Upper lobe of right lung (tissue), 1 donor: ENCODE results near the gene MNDA. TPM values are rescaled to one million over a fixed set of nuclear protein-coding genes. Genes with fewer than 3 reads are reported as not detected.

ENCODE experiments used
- ATAC-seq: fragments of 200-7000 bp; cut with Tn5 transposase; one replicate; pipeline ENCODE4 v1.9.1; 2020; ENCODE audit warnings: mild to moderate bottlenecking, moderate library complexity
- DNase-seq: peaks from one replicate; pipeline ENCODE4 v3.0.0-alpha.2; 2020
- H3K27ac ChIP-seq: fragments of 200-600 bp; one replicate; pipeline ENCODE4 v1.8.0; 2022
- H3K27me3 ChIP-seq: fragments of 200-600 bp; one replicate; pipeline ENCODE4 v1.8.0; 2022; ENCODE audit warnings: mild to moderate bottlenecking
- H3K36me3 ChIP-seq: fragments of 200-600 bp; one replicate; pipeline ENCODE4 v1.8.0; 2022
- H3K4me1 ChIP-seq: fragments of 200-600 bp; one replicate; pipeline ENCODE4 v1.8.0; 2022
- H3K4me3 ChIP-seq: fragments of 200-600 bp; one replicate; pipeline ENCODE4 v1.8.0; 2022; ENCODE audit warnings: mild to moderate bottlenecking
- H3K9me3 ChIP-seq: fragments of 200-600 bp; one replicate; pipeline ENCODE4 v1.8.0; 2022
- intact Hi-C: fragments of 100-400 bp; cut with DNase I; formaldehyde crosslinking; loops from one replicate; pipeline ENCODE4 v1.11.0; 2022
- long read RNA-seq: library from polyadenylated mRNA; unstranded; transcript quantifications from one replicate; pipeline ENCODE4 v2.0.0, GENCODE V29; 2021
- total RNA-seq: library from RNA; stranded (reverse); fragmentation: NEBNext Ultra II Directional; extraction: Animal tissue kit (Norgen Biotek cat#: 25700); gene quantifications from one replicate; pipeline ENCODE4 v1.2.1, GENCODE V29; 2021
- TF ChIP-seq, protein P1 (sequence below): fragments of 200-600 bp; IDR thresholded peaks from one replicate; pipeline ENCODE4 v1.8.0; 2022; ENCODE audit warnings: antibody characterized with exemption
- donor health status: DM: no; HTN: yes; CAD: no; lungs with severe emphysema.

The MNDA gene
- total RNA-seq: 45.5 TPM
- long read RNA-seq, transcript MNDA-201 (7 exons, 1,752 nt): major isoform, 37 of 38 reads
- long read RNA-seq, partial matches to known transcripts: 1 of 38 reads
- long read RNA-seq, other reads (novel, unspliced or antisense): 0 of 38 reads

DNA sequence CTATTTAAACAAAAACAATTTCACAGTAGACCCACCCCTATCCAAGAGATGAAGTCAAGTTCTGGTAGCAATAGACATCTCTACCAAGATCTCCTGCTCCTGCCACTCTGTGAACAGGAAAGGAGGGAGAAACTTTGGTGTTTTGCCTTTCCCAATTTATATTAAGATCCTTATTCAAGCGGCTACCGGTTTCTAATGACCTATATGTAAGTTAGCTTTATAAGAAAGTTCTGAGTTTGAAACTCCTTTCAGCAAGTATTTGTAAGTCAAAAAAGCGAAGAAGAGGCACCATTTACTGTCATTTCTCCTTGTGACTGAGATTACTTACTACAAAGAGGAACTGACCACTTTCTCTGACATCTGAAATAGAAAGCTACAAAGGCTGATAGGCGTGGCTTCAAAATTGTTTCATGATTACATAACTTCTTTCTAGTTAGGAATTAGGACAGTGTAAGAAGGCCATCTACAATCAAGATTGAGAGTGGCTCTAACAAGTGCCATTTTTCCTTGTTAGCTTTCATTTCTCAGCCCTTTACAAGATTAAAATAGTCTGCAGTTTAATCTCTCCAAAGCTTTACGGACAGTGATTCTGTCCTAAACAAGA, at the start of gene MNDA:
MNDA (plus strand) TSS at position 448 of the 604 bp plus-strand sequence. CDS start 10,803 bp downstream, outside the sequence.
- Histone ChIP-seq H3K27ac (peak within 1 kb of the TSS; percentile 52), H3K36me3 (no peaks in the 10 kb centered on the region), H3K9me3 (no peaks in the 10 kb centered on the region), H3K4me1 (no peaks in the 10 kb centered on the region), H3K4me3 (peak within 1 kb of the TSS; percentile 36), H3K27me3 (no peaks in the 10 kb centered on the region)
- ATAC-seq (peak; percentile 89), DNase-seq (no peak)
- TF ChIP-seq, protein P1, sequence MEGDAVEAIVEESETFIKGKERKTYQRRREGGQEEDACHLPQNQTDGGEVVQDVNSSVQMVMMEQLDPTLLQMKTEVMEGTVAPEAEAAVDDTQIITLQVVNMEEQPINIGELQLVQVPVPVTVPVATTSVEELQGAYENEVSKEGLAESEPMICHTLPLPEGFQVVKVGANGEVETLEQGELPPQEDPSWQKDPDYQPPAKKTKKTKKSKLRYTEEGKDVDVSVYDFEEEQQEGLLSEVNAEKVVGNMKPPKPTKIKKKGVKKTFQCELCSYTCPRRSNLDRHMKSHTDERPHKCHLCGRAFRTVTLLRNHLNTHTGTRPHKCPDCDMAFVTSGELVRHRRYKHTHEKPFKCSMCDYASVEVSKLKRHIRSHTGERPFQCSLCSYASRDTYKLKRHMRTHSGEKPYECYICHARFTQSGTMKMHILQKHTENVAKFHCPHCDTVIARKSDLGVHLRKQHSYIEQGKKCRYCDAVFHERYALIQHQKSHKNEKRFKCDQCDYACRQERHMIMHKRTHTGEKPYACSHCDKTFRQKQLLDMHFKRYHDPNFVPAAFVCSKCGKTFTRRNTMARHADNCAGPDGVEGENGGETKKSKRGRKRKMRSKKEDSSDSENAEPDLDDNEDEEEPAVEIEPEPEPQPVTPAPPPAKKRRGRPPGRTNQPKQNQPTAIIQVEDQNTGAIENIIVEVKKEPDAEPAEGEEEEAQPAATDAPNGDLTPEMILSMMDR: no peak
- intact Hi-C loops: no loop called here

DNA sequence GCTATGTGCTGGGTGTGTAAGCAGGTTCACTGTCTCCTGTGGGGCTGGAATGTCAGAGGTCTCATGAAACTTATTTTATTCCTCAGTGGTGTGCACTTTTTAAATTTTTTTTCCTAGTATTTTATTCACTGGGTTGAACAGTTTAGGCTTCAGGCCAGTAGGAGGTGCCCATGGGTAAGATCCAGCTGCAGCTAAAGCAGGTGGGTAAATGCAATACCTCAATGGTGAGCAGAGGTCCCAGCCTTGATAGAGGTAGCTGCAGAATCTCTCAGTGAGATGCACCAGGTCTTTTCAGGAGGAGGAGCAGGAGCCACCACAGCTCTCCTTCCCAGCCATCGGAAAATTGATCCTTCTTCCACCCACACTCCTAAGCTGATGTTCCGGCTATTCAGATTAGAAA, 37.5 kb upstream of the MNDA start:
- no peak overlapping the region for H3K27ac ChIP-seq
- no peaks in the 10 kb centered on the region for H3K9me3 ChIP-seq
- DNase-seq (no peak), ATAC-seq (peak; percentile 61)
- no peaks in the 10 kb centered on the region for H3K27me3 ChIP-seq
- H3K4me1 ChIP-seq: no peaks in the 10 kb centered on the region
- no peak overlapping the region for H3K4me3 ChIP-seq
- H3K36me3 ChIP-seq: no peaks in the 10 kb centered on the region
- TF ChIP-seq, protein P1: peak; percentile 31
- intact Hi-C loops: no loop called here

DNA sequence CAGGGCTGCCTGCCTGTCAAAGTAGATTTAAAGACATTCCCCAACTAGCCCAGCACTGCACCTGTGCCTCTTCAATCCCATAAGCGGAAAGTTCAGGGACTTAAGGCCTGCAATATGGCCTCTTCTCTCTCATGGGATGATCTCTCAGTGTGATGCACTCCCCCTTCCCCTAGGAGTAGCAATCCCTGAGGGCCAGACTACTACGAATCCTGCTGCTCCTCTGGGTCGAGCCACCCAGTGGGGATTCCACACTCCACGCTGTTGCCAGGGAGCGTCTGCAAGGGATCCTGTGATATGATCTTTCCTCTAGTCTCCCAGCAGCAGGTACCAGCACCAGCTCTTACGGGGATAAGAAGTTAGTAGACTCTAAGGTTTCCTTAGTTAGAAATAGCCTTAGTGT, 36.9 kb upstream of the MNDA start:
- no peak for DNase-seq
- TF ChIP-seq, protein P1: no peak
- ATAC-seq: no peak
- Histone ChIP-seq H3K4me1 (no peaks in the 10 kb centered on the region), H3K27ac (no peak overlapping the region), H3K27me3 (no peaks in the 10 kb centered on the region), H3K36me3 (no peaks in the 10 kb centered on the region), H3K4me3 (no peak overlapping the region), H3K9me3 (no peaks in the 10 kb centered on the region)
- intact Hi-C loops: no loop called here

DNA sequence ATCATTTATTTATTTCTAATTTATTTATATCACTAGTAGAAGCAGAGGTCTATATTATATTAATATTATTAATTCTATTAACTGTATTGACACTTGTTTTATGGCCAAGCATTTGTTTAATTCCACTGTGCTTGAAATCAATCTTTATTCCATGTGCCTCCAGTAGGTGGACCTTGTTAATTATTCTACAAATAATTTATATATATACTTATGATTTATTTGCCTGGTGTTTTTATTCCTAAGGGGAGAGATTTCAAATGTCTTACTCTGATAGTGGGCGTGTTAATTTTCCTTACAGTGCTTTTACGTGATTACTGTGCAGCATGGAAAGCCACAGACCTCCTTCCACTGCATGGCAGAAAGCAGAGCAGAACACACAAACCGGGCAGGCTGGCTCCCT, 32.6 kb upstream of the MNDA start:
- intact Hi-C loops: no loop called here
- no peaks in the 10 kb centered on the region for H3K9me3 ChIP-seq
- no peak overlapping the region for H3K4me3 ChIP-seq
- H3K4me1 ChIP-seq: no peaks in the 10 kb centered on the region
- TF ChIP-seq, protein P1: peak; percentile 30
- H3K27ac ChIP-seq: no peak overlapping the region
- DNase-seq (no peak), ATAC-seq (no peak)
- no peaks in the 10 kb centered on the region for H3K36me3 ChIP-seq
- no peaks in the 10 kb centered on the region for H3K27me3 ChIP-seq

DNA sequence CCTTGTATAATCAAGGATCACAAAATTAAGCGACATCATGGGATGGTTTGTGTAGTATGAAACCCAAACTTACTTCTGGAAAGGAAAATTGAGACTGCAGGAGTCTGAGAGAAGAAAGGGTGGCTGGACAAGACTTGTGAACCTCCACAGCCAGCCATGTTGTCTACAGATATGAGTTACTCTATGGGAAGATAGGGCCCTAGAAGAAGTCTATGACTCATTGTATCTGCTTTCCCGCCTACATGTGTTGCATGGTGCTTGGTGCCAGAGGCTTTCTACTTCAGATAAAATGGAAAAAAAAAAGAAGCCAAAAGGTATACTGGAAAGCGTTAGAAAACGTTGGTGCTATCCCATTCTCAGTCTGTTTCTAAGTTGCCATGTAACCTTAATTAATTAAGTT, 31.5 kb upstream of the MNDA start:
- peak; percentile 46 for ATAC-seq
- no peaks in the 10 kb centered on the region for H3K9me3 ChIP-seq

More for the DNA sequence above, 31.5 kb upstream of the MNDA start:
- Histone ChIP-seq H3K4me3 (no peak overlapping the region), H3K27ac (no peak overlapping the region), H3K27me3 (no peaks in the 10 kb centered on the region), H3K36me3 (no peaks in the 10 kb centered on the region), H3K4me1 (no peaks in the 10 kb centered on the region)
- DNase-seq: no peak
- intact Hi-C loops: no loop called here
- TF ChIP-seq, protein P1: no peak
